Spleen (tissue), 11 donors: ENCODE measurements around the gene SMCO1. TPM values are rescaled to one million over a fixed set of nuclear protein-coding genes. Genes with fewer than 3 reads are reported as not detected.

ENCODE experiments used
- DNase-seq: peaks from one replicate; pipeline ENCODE4 v3.0.0-alpha.2; 2020
- H3K27ac ChIP-seq, 8 donors: fragments of 200-600 bp; sonication (generic) in 7 of 8; 1 replicate in 4 of 8; 2 replicates in 4 of 8; pipeline versions ENCODE4 v1.5.0 to v1.8.0; 2016 to 2021; ENCODE audit warnings: inconsistent platforms in 4 of 8, mild to moderate bottlenecking in 4 of 8, moderate library complexity in 1 of 8
- H3K27me3 ChIP-seq, 7 donors: fragments of 200-600 bp; sonication (generic) in 6 of 7; replicated peaks in 1 of 7; 1 replicate in 4 of 7; 2 replicates in 3 of 7; pipeline versions ENCODE4 v1.5.0 to v1.8.0; 2016 to 2021; ENCODE audit warnings: inconsistent platforms in 3 of 7, mild to moderate bottlenecking in 1 of 7
- H3K36me3 ChIP-seq, 6 donors: fragments of 200-600 bp; sonication (generic) in 5 of 6; 1 replicate in 4 of 6; 2 replicates in 2 of 6; pipeline versions ENCODE4 v1.5.0 to v1.8.0; 2016 to 2021; ENCODE audit warnings: inconsistent platforms in 2 of 6
- H3K4me1 ChIP-seq, 6 donors: fragments of 200-600 bp; sonication (generic) in 5 of 6; 1 replicate in 3 of 6; 2 replicates in 3 of 6; pipeline versions ENCODE4 v1.5.0 to v1.8.0; 2016 to 2021; ENCODE audit warnings: inconsistent platforms in 3 of 6
- H3K4me3 ChIP-seq, 8 donors: fragments of 200-600 bp; sonication (generic) in 7 of 8; 1 replicate in 4 of 8; 2 replicates in 4 of 8; pipeline versions ENCODE4 v1.5.0 to v1.8.0; 2016 to 2021; ENCODE audit warnings: inconsistent platforms in 4 of 8, mild to moderate bottlenecking in 4 of 8, moderate library complexity in 2 of 8
- H3K9me3 ChIP-seq, 8 donors: fragments of 200-600 bp; sonication (generic) in 7 of 8; 1 replicate in 4 of 8; 2 replicates in 4 of 8; pipeline versions ENCODE4 v1.5.0 to v1.8.0; 2016 to 2021; ENCODE audit warnings: inconsistent platforms in 4 of 8
- CTCF ChIP-seq, 11 experiments: fragments of 200-600 bp in 7 of 11; fragments of 450-650 bp in 4 of 11; sonication (generic) in 4 of 11; IDR thresholded peaks in 8 of 11; conservative IDR thresholded peaks in 3 of 11; 1 replicate in 7 of 11; 2 replicates in 4 of 11; pipeline versions ENCODE4 v1.4.0 to v1.8.0; 2016 to 2021; ENCODE audit warnings: antibody characterized with exemption in 11 of 11, inconsistent platforms in 4 of 11, mild to moderate bottlenecking in 1 of 11
- POLR2A ChIP-seq, 3 donors: fragments of 450-650 bp; IDR thresholded peaks; one replicate each; pipeline ENCODE4 v1.5.1; 2017; ENCODE audit warnings: antibody characterized with exemption in 3 of 3, mild to moderate bottlenecking in 1 of 3
- POLR2AphosphoS5 ChIP-seq, 3 donors: sonication (generic); formaldehyde crosslinking; IDR thresholded peaks; one replicate each; pipeline ENCODE4 v1.5.1; 2017; ENCODE audit warnings: antibody characterized with exemption in 3 of 3
- WGBS, 5 donors: extraction: QIAGEN DNeasy Blood & Tissue Kit in 3 of 5; methylation state at CpG; one replicate each; pipeline versions ENCODE4 v1.1.5 to v1.1.7; 2013 to 2018; 5-methylcytosine and 5-hydroxymethylcytosine counted together
- intact Hi-C: fragments of 100-400 bp; cut with DNase I; formaldehyde crosslinking; loops from one replicate; pipeline ENCODE4 v1.15.0; 2023; ENCODE audit warnings: low total_unique reads
- polyA plus RNA-seq, 3 donors: library from polyadenylated mRNA; stranded (reverse); fragments of 200-250 nt; gene quantifications; one replicate each; pipeline ENCODE4 v1.2.1, GENCODE V29; 2013
- total RNA-seq, 7 donors: library from RNA; depleted of rRNA in 3 of 7; stranded (reverse); fragments of >200 nt in 3 of 7; fragmentation: NEBNext Ultra II Directional in 4 of 7; extraction: Animal tissue kit (Norgen Biotek cat#: 25700) in 4 of 7; gene quantifications; one replicate each; pipeline versions ENCODE4 v1.1.0 to v1.2.1, GENCODE V29; 2016 to 2021
- donor health status: healthy with polysubstance abuse.
- donor health status: DM: no; HTN: no; CAD: no; lungs with moderate emphysema.
- donor health status: DM: no; HTN: no; CAD: no.
- donor health status: Bipolar disorder and iron deficiency.
- donor health status: healthy.
- donor health status: DM: no; HTN: no; CAD: no.
- donor health status: DM: yes; HTN: yes; CAD: no.

SMCO1 gene
- total and polyA plus RNA-seq, 10 donors, result not detected

GRCh38 chr3:196544491-196544992 lies 29.4 kb upstream of the SMCO1 start:
- peaks cover 0 to 16% (median 8%) of the 10 kb centered on the region in 8 donors for H3K9me3 ChIP-seq
- H3K4me1 ChIP-seq, result no peaks in the 10 kb centered on the region
- no peaks in the 10 kb centered on the region for H3K36me3 ChIP-seq
- H3K27me3 ChIP-seq, result no peaks in the 10 kb centered on the region
- intact Hi-C loops, result no loop called here
- no peak for TF ChIP-seq CTCF (IDR thresholded peaks at IDR 0.05 in 8 of 11, conservative IDR thresholded peaks at IDR 0.05 in 3 of 11)
- no peak for DNase-seq
- WGBS, 5 donors, result 81 to 97% (median 92%) methylated on average over 2 of the region's 2 CpGs
- no peak overlapping the region for H3K4me3 ChIP-seq
- no peak overlapping the region for H3K27ac ChIP-seq

- no peak for DNase-seq
- intact Hi-C loops, result no loop called here
- 91 to 94% (median 92%) methylated on average over 6 of the region's 6 CpGs for WGBS, 5 donors
- TF ChIP-seq POLR2A (IDR thresholded peaks at IDR 0.05), result no peak
- no peak for TF ChIP-seq CTCF (IDR thresholded peaks at IDR 0.05 in 8 of 11, conservative IDR thresholded peaks at IDR 0.05 in 3 of 11)
- TF ChIP-seq POLR2AphosphoS5 (IDR thresholded peaks at IDR 0.05), result no peak
- H3K9me3 ChIP-seq, result no peaks in the 10 kb centered on the region
- no peak overlapping the region for H3K27ac ChIP-seq
- no peak overlapping the region for H3K4me3 ChIP-seq
- H3K27me3 ChIP-seq, result peaks cover 0 to 4% (median 0%) of the 10 kb centered on the region in 7 donors
- H3K36me3 ChIP-seq, result no peaks in the 10 kb centered on the region
- peaks cover 0 to 5% (median 0%) of the 10 kb centered on the region in 6 donors for H3K4me1 ChIP-seq
Observed at GRCh38 chr3:196541684-196542445, 26.7 kb upstream of the SMCO1 start.

GRCh38 chr3:196537319-196537984 lies 22.3 kb upstream of the SMCO1 start:
- no peak for TF ChIP-seq POLR2AphosphoS5 (IDR thresholded peaks at IDR 0.05)
- TF ChIP-seq CTCF (IDR thresholded peaks at IDR 0.05 in 8 of 11, conservative IDR thresholded peaks at IDR 0.05 in 3 of 11), result peak in 9 of 11 experiments; percentile 35 to 77 (median 69)
- H3K27ac ChIP-seq, result no peak overlapping the region
- peaks cover 0 to 5% (median 0%) of the 10 kb centered on the region in 6 donors for H3K4me1 ChIP-seq
- H3K4me3 ChIP-seq, result no peak overlapping the region
- H3K9me3 ChIP-seq, result no peaks in the 10 kb centered on the region
- no peak for DNase-seq
- peaks cover 0 to 4% (median 0%) of the 10 kb centered on the region in 7 donors for H3K27me3 ChIP-seq
- H3K36me3 ChIP-seq, result no peaks in the 10 kb centered on the region
- intact Hi-C loops, result no loop called here
- 42 to 50% (median 48%) methylated on average over 18 of the region's 18 CpGs for WGBS, 5 donors

- no peak for DNase-seq
- 55 to 76% (median 61%) methylated on average over 14 of the region's 14 CpGs for WGBS, 5 donors
- H3K27me3 ChIP-seq, result peaks cover 0 to 9% (median 0%) of the 10 kb centered on the region in 7 donors
- intact Hi-C loops, result no loop called here
- TF ChIP-seq POLR2AphosphoS5 (IDR thresholded peaks at IDR 0.05) (no peak), CTCF (IDR thresholded peaks at IDR 0.05 in 8 of 11, conservative IDR thresholded peaks at IDR 0.05 in 3 of 11) (no peak), POLR2A (IDR thresholded peaks at IDR 0.05) (no peak)
- no peak overlapping the region for H3K27ac ChIP-seq
- H3K9me3 ChIP-seq, result peaks cover 0 to 6% (median 0%) of the 10 kb centered on the region in 8 donors
- no peak overlapping the region for H3K4me3 ChIP-seq
- H3K36me3 ChIP-seq, result no peaks in the 10 kb centered on the region
- peaks cover 0 to 15% (median 5%) of the 10 kb centered on the region in 6 donors for H3K4me1 ChIP-seq
Observed at GRCh38 chr3:196533260-196533681, 18.1 kb upstream of the SMCO1 start.
